ENCODE measurements around the gene DISC1.

GRCh38 chr1:231720652-231721325, 94.2 kb downstream of the DISC1 start:
- TF ChIP-seq POLR2AphosphoS5 (IDR thresholded peaks at IDR 0.05; ENCODE audit: low read depth) (no peak), CTCF (IDR thresholded peaks at IDR 0.05; ENCODE audit: insufficient read depth, low read length) (no peak), GABPA (IDR thresholded peaks at IDR 0.05; ENCODE audit: low read depth) (no peak), REST (IDR thresholded peaks at IDR 0.05; ENCODE audit: insufficient replicate concordance, low read depth) (no peak), SPI1 (IDR thresholded peaks at IDR 0.05; ENCODE audit: borderline replicate concordance, low read depth) (no peak)

Measured in HL-60 (cell line).